HG02763 (cell line): ENCODE results near the gene NDUFA11.

ENCODE experiments used
- ATAC-seq: cut with Tn5 transposase; IDR thresholded peaks from one replicate; pipeline ENCODE4 v1.9.1; 2021; ENCODE audit warnings: mild to moderate bottlenecking, moderate library complexity; ENCODE audit not compliant: unreplicated experiment

The NDUFA11 gene

GRCh38 chr19:5932609-5933262 is 29.1 kb upstream of the NDUFA11 start:
- no peak for ATAC-seq

- ATAC-seq = no peak
These were observed 28.6 kb upstream of the NDUFA11 start for GRCh38 chr19:5932146-5932545.

- ATAC-seq = no peak
These were observed 27.7 kb upstream of the NDUFA11 start for GRCh38 chr19:5931251-5931650.

- no peak for ATAC-seq
These were observed 26.0 kb upstream of the NDUFA11 start for GRCh38 chr19:5929625-5930024.

- no peak for ATAC-seq
These were observed 25.6 kb upstream of the NDUFA11 start for GRCh38 chr19:5929179-5929578.

GRCh38 chr19:5927441-5927821 is 23.8 kb upstream of the NDUFA11 start:
- no peak for ATAC-seq

GRCh38 chr19:5926641-5927440 is 23.3 kb upstream of the NDUFA11 start:
- no peak for ATAC-seq

GRCh38 chr19:5925830-5926427 is 22.3 kb upstream of the NDUFA11 start:
- ATAC-seq = no peak

GRCh38 chr19:5923356-5923755 is 19.8 kb upstream of the NDUFA11 start:
- ATAC-seq = no peak

GRCh38 chr19:5922161-5922545 is 18.6 kb upstream of the NDUFA11 start:
- ATAC-seq = no peak

- no peak for ATAC-seq
These were observed 18.0 kb upstream of the NDUFA11 start for GRCh38 chr19:5921516-5922160.

- no peak for ATAC-seq
These were observed 15.0 kb upstream of the NDUFA11 start for GRCh38 chr19:5918463-5919079.

- ATAC-seq = no peak
These were observed 14.0 kb upstream of the NDUFA11 start for GRCh38 chr19:5917431-5918107.

GRCh38 chr19:5916181-5916708 is 12.7 kb upstream of the NDUFA11 start:
- ATAC-seq = no peak

- no peak for ATAC-seq
These were observed 12.2 kb upstream of the NDUFA11 start for GRCh38 chr19:5915782-5916165.

GRCh38 chr19:5914946-5915781 is 11.6 kb upstream of the NDUFA11 start:
- no peak for ATAC-seq

- no peak for ATAC-seq
These were observed 10.8 kb upstream of the NDUFA11 start for GRCh38 chr19:5914358-5914774.

GRCh38 chr19:5913739-5914357 is 10.3 kb upstream of the NDUFA11 start, which contains the start of gene CAPS:
CAPS (plus strand) TSS chr19:5914254; CDS start chr19:5914407, 153 bp downstream.
- ATAC-seq = no peak

- no peak for ATAC-seq
These were observed 7.8 kb upstream of the NDUFA11 start for GRCh38 chr19:5911366-5911765.
